Measurements from ENCODE around the gene SUMF1.

Gene SUMF1

GRCh38 chr3:4416427-4416945, 50.6 kb downstream of the SUMF1 start:
- no peak for DNase-seq (ENCODE audit: low read depth, low spot score)

GRCh38 chr3:4413467-4413866, 53.6 kb downstream of the SUMF1 start:
- no peak for DNase-seq (ENCODE audit: low read depth, low spot score)

DNA sequence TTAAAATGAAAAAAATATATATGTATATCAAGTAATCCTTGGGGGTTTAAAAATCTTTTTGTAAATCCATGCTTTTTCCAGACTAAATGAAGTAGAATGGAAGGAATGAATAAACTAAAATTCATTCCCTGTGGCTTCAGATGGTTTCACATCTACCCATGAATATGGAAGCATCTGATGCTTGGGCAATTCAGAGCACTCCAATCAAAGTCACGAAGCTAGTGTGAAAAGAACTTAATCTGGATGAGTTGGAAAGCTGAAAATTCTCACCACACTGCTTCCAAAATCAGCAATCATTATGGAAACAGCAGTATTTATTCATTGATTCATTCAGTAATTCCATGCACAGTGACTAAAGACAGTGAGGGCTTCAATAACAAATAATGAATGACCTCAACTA, 55.2 kb downstream of the SUMF1 start:
- DNase-seq (ENCODE audit: low read depth, low spot score) = no peak

DNA sequence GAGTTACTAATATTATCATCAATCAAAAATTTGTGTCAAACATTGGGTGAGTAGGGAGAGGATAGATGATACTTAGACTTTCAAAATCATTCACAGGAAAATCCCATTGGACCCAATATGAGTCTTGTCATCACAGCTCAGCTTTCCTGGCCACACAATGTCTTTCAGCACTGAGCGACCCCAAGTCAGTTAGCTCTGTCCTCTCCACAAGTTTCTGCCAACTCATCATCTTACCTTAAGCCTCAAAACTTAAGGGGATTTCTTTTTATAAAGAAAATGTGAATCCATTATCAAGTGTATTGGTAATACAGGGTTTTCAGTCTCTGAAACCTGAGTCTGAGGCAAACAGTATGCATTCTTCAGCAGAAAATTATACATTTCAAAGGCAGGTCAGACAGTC, 55.8 kb downstream of the SUMF1 start:
- no peak for DNase-seq (ENCODE audit: low read depth, low spot score)

GRCh38 chr3:4410606-4411005, 56.5 kb downstream of the SUMF1 start:
- DNase-seq (ENCODE audit: low read depth, low spot score) = no peak

DNA sequence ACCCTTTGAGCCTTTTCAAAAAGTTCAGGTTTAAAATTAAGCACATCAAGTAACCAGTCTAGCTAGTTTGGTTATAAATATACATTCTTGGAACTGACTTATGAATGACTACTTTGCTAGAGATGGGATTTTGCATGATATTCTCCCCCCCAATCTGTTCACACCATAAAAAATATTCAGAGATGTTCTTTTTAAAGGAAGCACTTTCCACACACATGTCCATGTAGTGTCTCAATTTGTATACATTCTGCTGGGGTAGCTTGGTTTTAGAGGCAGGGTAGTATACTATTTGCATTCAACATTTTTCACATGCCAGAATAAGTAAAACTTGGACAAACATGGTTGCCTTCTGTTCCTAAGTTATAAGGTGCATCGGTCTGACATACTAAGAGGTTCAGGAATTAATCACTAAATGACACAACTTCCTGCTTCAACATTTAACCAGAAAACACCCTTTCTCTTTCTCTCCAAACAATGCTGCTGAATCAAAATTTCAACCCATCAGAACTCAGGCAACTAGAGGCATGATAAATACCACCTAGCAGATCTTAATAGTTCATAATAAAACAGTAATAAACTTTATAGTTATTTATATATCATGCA, 57.0 kb downstream of the SUMF1 start:
- DNase-seq (ENCODE audit: low read depth, low spot score) = no peak

DNA sequence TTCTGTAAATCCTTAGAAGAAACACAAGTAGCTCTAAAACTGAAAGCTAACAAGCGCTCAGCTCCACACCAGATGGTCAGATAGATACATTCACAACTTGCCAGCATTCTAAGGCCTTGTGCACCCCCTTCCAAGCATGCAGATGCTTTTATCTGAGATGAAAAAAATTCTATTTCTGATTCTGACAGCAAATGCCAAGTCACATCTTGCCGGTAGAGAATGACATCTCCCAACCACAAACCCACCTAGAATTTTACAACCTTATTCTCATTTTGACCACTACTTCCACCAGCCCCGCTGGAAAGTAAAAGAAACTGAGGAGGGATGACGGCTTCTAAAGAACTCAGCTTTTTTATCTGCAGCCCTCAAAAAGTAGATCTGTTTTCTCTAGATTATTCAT, 57.7 kb downstream of the SUMF1 start:
- DNase-seq (ENCODE audit: low read depth, low spot score) = no peak

GRCh38 chr3:4408958-4409357, 58.1 kb downstream of the SUMF1 start:
- no peak for DNase-seq (ENCODE audit: low read depth, low spot score)

DNA sequence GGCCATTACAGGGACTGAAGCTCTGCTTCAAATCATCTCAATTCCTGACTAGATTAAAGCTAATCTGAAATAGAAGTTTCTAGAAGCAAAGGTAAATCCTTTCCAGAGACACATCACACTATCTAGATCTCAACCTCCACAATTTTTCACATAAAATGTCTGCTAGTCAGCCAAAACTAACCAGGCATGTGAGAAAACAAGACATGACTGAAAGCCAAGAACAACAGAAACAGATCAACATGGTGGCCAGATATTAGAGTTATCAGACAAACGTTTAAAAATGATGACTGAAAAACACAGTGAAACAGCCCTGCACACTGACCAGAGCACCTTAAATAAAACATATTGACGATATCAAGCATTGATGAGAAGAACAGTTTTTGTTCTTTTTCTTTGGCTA, 59.1 kb downstream of the SUMF1 start:
- DNase-seq (ENCODE audit: low read depth, low spot score) = no peak

DNA sequence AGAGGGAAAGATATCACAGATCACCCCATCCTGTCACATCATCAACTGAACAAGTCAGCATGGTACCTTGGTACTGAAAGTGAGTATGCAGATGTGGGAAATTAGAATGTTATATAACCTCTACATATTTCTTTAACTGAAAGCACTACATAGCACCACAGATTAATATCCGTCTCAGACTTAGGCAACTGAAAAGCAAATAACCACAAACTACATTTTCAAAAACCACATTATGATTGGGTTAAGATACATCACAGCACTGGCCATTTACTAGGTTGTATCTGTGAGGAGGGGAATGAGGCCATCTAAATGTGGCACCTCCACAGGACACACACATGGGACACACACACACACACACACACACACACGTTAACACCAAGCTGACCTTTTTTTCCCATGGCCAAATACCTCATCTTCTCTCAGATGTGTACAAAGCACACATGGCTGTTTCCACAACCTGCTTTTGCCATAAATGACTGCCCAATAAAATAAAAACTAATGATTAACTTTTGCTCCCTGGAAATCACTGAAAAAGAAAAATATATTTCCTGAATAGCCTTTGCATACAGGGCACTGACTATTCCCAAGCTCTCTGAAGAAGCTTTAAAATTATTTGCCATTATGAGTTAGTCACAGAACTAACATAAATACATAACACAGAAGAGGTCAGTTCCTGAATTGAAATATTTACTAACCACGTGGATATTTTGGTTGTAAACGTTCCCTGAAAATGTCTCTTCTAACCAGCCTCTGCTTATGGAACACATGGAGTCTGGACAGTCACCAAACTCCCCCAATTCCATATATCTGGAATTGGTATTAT, 60.1 kb downstream of the SUMF1 start:
- no peak for DNase-seq (ENCODE audit: low read depth, low spot score)

DNA sequence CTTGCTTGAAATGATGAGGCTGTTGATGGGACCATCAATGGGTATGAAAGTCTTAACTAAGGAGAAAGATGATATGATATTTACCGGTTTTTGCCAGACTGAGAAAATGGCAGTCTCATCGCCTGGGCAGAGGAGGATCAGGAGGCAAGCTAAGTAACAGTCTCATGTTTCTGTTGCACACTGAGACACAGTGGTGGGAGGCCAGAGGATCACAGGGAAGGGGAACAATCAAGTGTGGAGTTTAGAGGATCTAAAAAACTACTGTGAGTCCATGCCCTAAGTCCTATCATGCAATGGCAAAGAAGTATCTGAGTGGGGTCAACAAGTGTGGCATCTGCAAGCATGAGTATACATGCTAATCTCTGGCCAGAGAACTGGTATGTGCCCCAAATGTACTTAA, 62.2 kb downstream of the SUMF1 start:
- no peak for DNase-seq (ENCODE audit: low read depth, low spot score)

DNA sequence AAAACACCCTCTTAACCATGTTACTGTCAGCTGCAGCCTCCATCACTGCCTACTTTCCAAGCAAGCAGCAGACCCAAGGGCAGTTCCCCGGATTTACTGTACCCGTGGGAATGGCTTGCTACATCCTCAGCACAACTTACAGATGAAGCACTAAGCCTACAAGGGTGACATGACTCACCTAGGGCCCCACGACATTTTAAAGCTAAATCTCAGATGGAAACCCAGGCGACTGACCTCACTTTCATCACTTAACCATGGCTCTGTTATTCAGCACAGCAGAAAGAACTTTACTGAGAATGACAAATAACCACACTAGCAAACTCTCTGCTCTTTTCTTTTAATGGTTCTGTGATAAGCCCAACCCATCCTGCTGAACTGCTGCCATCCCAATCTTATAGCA, 65.6 kb downstream of the SUMF1 start:
- no peak for DNase-seq (ENCODE audit: low read depth, low spot score)

DNA sequence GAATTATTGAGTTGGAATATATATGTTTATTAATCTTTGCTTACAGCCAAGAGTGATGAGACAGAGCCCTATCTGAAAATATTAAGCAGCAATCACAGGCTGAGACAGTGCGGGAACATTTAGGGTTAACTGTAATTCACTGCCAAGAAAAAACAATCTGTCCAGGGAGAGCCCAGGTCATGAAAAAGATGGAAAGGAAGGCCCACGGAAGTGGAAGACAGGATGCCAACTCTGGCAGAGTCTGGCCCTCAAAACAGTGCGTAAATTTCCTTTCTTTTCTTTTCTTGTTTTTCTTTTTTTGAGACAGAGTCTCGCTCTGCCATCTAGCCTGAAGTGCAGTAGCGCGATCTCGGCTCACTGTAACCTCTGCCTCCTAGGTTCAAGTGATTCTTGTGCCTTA, 67.6 kb downstream of the SUMF1 start:
- DNase-seq (ENCODE audit: low read depth, low spot score) = no peak

GRCh38 chr3:4398941-4399245, 68.2 kb downstream of the SUMF1 start:
- DNase-seq (ENCODE audit: low read depth, low spot score) = no peak

DNA sequence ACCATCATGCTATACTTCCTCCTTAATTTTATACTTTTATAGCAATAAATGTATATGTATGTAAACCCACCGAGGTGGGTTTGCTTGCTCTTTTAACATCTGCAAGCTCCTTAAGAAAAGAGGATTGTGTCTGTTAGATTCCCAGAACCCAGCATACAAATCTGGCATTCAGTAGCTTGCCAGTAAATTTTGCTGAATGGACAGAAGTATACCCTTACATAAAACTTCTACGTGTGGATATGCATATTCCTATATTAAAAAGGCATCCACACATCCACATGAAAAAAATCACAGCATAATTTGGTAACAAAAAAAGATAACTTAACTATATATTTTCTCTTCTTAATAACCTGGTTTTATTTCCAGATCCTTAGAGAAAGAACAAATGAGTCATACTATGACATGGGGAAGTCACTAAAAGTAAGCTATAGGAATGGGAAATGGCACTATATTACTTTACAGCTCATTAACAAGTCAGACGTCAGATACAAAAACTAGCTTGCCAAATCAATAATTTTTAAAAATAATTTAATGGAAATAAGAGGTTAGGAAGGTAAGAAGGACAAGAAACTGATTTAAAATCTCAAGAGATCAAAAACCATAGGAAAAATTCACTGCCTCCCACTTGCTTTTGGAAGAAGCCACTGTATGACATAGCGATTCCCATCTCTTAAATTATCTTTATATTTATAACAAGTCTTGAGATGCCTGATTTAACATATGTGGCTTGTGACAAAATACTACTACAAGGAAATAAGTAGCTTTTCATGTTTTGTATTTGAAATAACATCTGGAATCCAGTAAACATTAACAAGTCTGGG, 68.7 kb downstream of the SUMF1 start:
- DNase-seq (ENCODE audit: low read depth, low spot score) = no peak

GRCh38 chr3:4397466-4397865, 69.6 kb downstream of the SUMF1 start:
- no peak for DNase-seq (ENCODE audit: low read depth, low spot score)

DNA sequence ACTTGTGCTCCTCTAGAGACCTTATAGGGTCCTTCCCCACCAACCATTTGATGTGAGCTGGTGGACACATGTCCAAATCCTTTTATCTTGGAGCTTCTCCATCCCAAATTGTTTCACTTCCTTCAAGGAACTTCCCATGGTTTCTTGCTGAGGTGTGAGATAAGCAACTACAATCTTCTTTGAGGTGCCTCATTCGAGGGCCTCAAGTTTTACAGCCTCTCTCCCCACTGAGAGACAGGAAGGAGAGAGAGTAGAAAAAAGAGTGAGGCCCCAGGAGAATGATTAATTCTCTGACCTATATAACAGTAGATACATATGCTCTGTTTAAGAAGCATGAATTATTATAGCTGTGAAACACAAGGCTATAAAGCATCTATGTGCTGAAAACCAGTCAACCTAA, 70.5 kb downstream of the SUMF1 start:
- no peak for DNase-seq (ENCODE audit: low read depth, low spot score)

- DNase-seq (ENCODE audit: low read depth, low spot score) = no peak
Measured at GRCh38 chr3:4396006-4396405, 71.1 kb downstream of the SUMF1 start.

DNA sequence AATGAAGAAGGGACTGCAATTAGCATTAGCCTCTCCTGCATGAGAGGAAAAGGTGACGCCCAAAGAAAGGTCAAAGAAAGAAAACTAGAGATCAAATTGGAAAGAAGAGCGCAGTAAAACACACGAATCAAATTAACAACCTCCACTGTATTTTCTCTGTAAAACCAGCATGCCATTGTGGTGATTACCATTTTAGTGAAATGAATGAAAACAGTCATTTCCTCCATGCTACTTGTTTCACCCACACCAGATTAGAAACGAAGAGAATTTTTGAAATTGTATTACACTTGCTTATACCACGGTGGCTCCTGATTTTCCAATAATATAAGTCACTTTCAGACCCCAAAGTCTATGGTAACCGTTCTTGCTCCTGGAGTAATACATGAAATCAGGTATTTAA, 71.6 kb downstream of the SUMF1 start:
- DNase-seq (ENCODE audit: low read depth, low spot score) = no peak

GRCh38 chr3:4394567-4394966, 72.5 kb downstream of the SUMF1 start:
- no peak for DNase-seq (ENCODE audit: low read depth, low spot score)

DNA sequence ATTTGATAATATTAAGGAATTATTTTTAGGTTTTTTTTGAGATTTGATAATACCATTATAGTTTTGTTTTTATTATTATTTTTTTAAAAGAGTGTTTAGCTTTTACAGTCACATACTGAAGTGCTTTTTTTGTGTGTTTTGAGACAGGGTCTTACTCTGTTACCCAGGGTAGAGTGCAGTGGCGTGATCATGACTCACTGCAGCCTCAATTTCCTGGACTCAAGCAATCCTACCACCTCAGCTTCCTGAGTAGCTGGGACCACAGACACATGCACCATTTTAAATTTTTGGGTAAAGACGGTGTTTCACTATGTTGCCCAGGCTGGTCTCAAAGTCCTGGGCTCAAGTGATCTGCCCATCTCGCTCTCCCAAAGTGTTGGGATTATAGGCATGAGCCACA, 73.0 kb downstream of the SUMF1 start:
- no peak for DNase-seq (ENCODE audit: low read depth, low spot score)

- DNase-seq (ENCODE audit: low read depth, low spot score) = no peak
Measured at GRCh38 chr3:4392992-4393391, 74.1 kb downstream of the SUMF1 start.
